OCI-LY3 (cell line): ENCODE data around the gene MTOR.

ENCODE experiments used
- EZH2phosphoT487 ChIP-seq: fragments of 200-600 bp; shearing (Covaris generic); IDR thresholded peaks from 2 replicates; pipeline ENCODE4 v1.6.1; 2018; ENCODE audit warnings: antibody characterized with exemption, mixed run types, low read depth
- TF ChIP-seq, protein P1 (sequence below): fragments of 200-600, 300-600 bp; sonication (generic); IDR thresholded peaks from 2 replicates; pipeline ENCODE4 v1.5.1; 2014; ENCODE audit warnings: antibody characterized with exemption, low read length, low read depth

DNA sequence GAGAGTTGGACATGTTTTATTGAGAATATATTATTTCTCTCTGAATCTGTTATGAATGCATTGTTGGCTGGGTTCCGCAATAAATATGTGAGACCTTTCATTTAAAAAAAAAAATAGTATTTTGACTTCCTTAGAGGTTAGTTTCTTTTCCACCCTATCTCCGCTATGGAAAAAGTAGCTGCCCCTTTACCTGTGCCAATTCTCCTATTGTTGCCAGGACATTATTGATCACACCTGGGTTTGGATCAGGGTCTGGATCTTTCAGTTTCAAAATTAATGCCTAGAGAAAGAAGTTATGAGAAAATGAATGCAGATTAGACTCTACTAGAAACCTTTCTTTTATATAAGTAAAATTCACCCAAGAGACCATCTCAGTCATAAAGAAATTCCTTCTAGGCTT lies 29.1 kb downstream of the MTOR start:
- TF ChIP-seq, protein P1, sequence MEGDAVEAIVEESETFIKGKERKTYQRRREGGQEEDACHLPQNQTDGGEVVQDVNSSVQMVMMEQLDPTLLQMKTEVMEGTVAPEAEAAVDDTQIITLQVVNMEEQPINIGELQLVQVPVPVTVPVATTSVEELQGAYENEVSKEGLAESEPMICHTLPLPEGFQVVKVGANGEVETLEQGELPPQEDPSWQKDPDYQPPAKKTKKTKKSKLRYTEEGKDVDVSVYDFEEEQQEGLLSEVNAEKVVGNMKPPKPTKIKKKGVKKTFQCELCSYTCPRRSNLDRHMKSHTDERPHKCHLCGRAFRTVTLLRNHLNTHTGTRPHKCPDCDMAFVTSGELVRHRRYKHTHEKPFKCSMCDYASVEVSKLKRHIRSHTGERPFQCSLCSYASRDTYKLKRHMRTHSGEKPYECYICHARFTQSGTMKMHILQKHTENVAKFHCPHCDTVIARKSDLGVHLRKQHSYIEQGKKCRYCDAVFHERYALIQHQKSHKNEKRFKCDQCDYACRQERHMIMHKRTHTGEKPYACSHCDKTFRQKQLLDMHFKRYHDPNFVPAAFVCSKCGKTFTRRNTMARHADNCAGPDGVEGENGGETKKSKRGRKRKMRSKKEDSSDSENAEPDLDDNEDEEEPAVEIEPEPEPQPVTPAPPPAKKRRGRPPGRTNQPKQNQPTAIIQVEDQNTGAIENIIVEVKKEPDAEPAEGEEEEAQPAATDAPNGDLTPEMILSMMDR = no peak
- no peak for TF ChIP-seq EZH2phosphoT487
